ENCODE measurements around the gene AKR1A1.

AKR1A1 gene

GRCh38 chr1:45535988-45536766 is 14.4 kb upstream of the AKR1A1 start:
- TF ChIP-seq POLR2A (IDR thresholded peaks at IDR 0.05; ENCODE audit: low read depth, low read length) (no peak), TAF1 (IDR thresholded peaks at IDR 0.05; ENCODE audit: borderline replicate concordance, low read depth, low read length) (no peak), POLR2AphosphoS5 (IDR thresholded peaks at IDR 0.05; ENCODE audit: low read depth, low read length) (no peak)
- DNase-seq (ENCODE audit: insufficient read length): no peak
- FAIRE-seq: no peak

DNA sequence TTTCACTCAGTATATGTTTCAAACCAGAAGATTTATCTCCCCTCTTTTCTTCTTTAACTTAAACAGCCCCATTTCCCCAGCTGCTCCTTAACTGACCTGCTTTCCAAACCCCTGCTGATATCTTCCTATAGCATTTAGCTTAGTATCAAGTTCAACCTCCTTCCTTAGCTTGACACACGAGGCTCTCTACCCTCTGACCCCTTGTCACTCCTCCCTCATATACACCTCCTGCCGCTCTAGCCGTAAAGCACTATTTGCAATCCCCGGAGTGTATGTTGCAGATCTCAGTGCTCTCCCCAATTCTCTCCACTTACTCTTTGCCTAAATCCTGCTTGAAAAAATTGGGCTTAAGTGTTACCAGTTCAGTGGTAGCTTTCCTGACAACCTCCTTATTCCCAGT is 13.7 kb upstream of the AKR1A1 start:
- DNase-seq (ENCODE audit: insufficient read length): no peak
- no peak for TF ChIP-seq POLR2A (IDR thresholded peaks at IDR 0.05; ENCODE audit: low read depth, low read length)
- no peak for TF ChIP-seq POLR2AphosphoS5 (IDR thresholded peaks at IDR 0.05; ENCODE audit: low read depth, low read length)
- no peak for TF ChIP-seq TAF1 (IDR thresholded peaks at IDR 0.05; ENCODE audit: borderline replicate concordance, low read depth, low read length)
- FAIRE-seq: no peak

DNA sequence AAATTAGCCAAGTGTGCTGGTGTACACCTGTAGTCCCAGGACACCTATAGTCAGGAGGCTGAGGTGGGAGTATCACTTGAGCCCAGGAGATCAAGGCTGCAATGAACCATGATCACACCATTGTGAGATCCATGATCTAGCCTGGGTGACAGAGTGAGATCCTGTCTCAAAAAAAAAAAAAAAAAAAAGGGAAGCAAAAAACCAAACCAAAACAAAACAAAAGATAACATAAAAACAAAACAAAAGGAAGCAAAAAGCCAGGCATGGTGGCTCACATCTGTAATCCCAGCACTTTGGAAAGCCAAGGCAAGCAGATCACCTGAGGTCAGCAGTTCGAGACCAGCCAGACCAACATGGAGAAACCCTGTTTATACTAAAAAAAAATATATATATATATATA is 9.4 kb upstream of the AKR1A1 start:
- TF ChIP-seq POLR2AphosphoS5 (IDR thresholded peaks at IDR 0.05; ENCODE audit: low read depth, low read length): no peak
- TF ChIP-seq POLR2A (IDR thresholded peaks at IDR 0.05; ENCODE audit: low read depth, low read length): no peak
- no peak for TF ChIP-seq TAF1 (IDR thresholded peaks at IDR 0.05; ENCODE audit: borderline replicate concordance, low read depth, low read length)
- FAIRE-seq (no peak), DNase-seq (ENCODE audit: insufficient read length) (no peak)

GRCh38 chr1:45542591-45542990 is 8.0 kb upstream of the AKR1A1 start:
- no peak for FAIRE-seq
- TF ChIP-seq POLR2AphosphoS5 (IDR thresholded peaks at IDR 0.05; ENCODE audit: low read depth, low read length): no peak
- no peak for TF ChIP-seq POLR2A (IDR thresholded peaks at IDR 0.05; ENCODE audit: low read depth, low read length)
- TF ChIP-seq TAF1 (IDR thresholded peaks at IDR 0.05; ENCODE audit: borderline replicate concordance, low read depth, low read length): no peak
- DNase-seq (ENCODE audit: insufficient read length): no peak

DNA sequence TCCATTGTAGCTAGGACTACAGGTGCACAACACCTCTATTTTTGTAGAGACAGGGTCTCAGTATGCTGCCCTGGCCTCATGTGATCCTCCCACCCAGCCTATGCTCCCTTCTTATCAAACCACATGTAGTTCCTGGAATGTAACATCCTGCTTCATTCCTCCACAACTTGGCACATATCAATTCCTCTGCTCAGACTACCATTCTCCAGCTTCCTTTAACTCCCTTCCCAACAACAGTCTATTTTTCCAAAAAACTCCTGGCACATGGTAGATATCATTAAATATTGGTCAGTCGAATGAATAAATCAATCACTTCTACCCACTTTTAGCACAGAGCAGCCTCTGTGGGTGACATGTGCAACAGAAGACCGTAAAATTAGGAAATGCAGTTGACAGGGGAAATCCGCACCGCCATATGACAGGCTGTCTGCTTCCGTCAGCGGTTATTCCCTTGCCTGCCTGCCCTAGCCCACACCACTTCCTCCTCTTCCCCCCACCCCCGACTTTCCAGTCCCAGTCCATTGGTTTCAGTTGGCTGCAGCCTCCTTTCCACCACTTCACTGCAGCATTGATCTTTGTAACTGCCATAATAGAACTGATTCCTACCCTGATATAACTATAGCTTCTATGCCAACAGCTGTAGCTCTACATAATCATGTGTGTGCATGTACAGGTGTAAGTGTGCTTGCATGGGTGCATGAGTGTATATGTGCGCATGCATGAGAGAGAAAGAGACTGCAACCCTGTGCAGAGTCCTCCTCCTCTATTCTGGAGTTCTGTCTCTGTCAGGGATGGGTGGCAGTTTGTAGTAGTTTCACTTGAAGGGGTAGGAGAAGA is 6.8 kb upstream of the AKR1A1 start:
- DNase-seq (ENCODE audit: insufficient read length) (no peak), FAIRE-seq (peak; percentile 91)
- peak; percentile 48; the same call in 1 of the 2 replicates for TF ChIP-seq POLR2AphosphoS5 (IDR thresholded peaks at IDR 0.05; ENCODE audit: low read depth, low read length)
- peak; percentile 61; the same call in 1 of the 2 replicates for TF ChIP-seq POLR2A (IDR thresholded peaks at IDR 0.05; ENCODE audit: low read depth, low read length)
- no peak for TF ChIP-seq TAF1 (IDR thresholded peaks at IDR 0.05; ENCODE audit: borderline replicate concordance, low read depth, low read length)

GRCh38 chr1:45544530-45544929 is 6.1 kb upstream of the AKR1A1 start:
- FAIRE-seq (no peak), DNase-seq (ENCODE audit: insufficient read length) (no peak)
- TF ChIP-seq POLR2AphosphoS5 (IDR thresholded peaks at IDR 0.05; ENCODE audit: low read depth, low read length) (no peak), POLR2A (IDR thresholded peaks at IDR 0.05; ENCODE audit: low read depth, low read length) (no peak)

- FAIRE-seq: peak; percentile 88
- DNase-seq (ENCODE audit: insufficient read length): no peak
- TF ChIP-seq TAF1 (IDR thresholded peaks at IDR 0.05; ENCODE audit: borderline replicate concordance, low read depth, low read length): no peak
- no peak; the same call in none of the 2 replicates for TF ChIP-seq POLR2A (IDR thresholded peaks at IDR 0.05; ENCODE audit: low read depth, low read length)
- TF ChIP-seq POLR2AphosphoS5 (IDR thresholded peaks at IDR 0.05; ENCODE audit: low read depth, low read length): no peak
Measured at GRCh38 chr1:45545019-45545493, 5.6 kb upstream of the AKR1A1 start.

GRCh38 chr1:45545553-45546310 is 4.9 kb upstream of the AKR1A1 start:
- TF ChIP-seq POLR2A (IDR thresholded peaks at IDR 0.05; ENCODE audit: low read depth, low read length) (no peak), POLR2AphosphoS5 (IDR thresholded peaks at IDR 0.05; ENCODE audit: low read depth, low read length) (no peak), TAF1 (IDR thresholded peaks at IDR 0.05; ENCODE audit: borderline replicate concordance, low read depth, low read length) (no peak)
- FAIRE-seq (peak; percentile 51), DNase-seq (ENCODE audit: insufficient read length) (no peak)

DNA sequence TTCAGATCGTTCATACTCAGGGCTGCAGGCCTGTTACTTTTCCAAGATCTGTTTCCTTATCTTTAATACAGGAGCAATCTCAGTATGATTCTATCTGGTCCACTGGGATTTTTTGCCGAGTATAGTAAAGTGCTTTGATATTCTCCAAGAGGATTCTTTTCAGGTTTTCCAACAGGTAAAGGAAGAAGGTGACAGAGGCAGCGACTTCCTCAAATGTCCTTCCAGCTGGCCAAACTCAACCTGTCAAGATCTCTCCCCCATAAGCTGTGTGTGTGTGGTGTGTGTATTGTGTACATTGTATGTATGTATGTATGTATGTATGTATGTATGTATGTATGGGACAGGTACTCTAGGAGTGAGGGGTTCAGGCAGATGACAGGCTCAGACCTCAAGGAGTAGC is 1.1 kb downstream of the AKR1A1 start:
- no peak for FAIRE-seq
- DNase-seq (ENCODE audit: insufficient read length): no peak
- TF ChIP-seq POLR2A (IDR thresholded peaks at IDR 0.05; ENCODE audit: low read depth, low read length): no peak
- no peak for TF ChIP-seq TAF1 (IDR thresholded peaks at IDR 0.05; ENCODE audit: borderline replicate concordance, low read depth, low read length)
- no peak for TF ChIP-seq POLR2AphosphoS5 (IDR thresholded peaks at IDR 0.05; ENCODE audit: low read depth, low read length)

DNA sequence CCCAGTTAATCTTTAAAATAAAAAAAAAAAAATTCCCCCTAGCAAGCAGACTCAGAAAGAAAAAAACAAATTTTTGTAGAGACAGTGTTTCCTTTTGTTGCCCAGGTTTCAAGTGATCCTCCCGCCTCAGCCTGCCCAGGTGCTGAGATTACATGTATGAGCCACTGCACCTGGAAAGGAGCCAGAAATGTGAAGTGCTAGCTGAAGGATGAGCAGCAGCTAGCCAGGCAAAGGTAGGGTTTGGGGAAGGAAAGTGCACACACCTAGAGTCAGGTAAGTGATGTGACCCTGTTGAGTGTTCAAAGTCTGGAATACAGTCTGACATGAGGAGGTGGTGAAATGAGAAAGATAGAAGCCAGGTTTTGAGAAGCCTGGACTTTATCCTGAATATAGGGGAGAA is 1.7 kb downstream of the AKR1A1 start:
- FAIRE-seq (no peak), DNase-seq (ENCODE audit: insufficient read length) (no peak)
- no peak for TF ChIP-seq POLR2A (IDR thresholded peaks at IDR 0.05; ENCODE audit: low read depth, low read length)
- TF ChIP-seq TAF1 (IDR thresholded peaks at IDR 0.05; ENCODE audit: borderline replicate concordance, low read depth, low read length): no peak
- TF ChIP-seq POLR2AphosphoS5 (IDR thresholded peaks at IDR 0.05; ENCODE audit: low read depth, low read length): no peak

DNA sequence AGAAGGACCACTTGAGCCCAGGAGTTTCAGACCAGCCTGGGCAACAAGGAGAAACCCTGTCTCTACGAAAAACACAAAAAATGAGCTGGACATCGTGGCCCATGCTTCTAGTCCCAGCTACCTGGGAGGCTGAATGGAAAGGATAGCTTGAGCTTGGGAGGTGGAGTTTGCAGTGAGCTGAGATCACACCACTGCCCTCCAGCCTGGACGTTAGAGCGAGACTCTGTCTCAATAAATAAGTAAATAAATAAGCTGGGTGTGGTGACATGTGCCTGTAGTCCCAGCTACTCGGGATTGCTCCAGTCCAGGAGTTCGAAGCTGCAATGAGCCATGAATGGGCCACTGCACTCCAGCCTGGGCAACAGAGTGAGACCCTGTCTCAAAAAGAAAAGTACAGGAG is 3.6 kb downstream of the AKR1A1 start:
- TF ChIP-seq POLR2A (IDR thresholded peaks at IDR 0.05; ENCODE audit: low read depth, low read length) (no peak), POLR2AphosphoS5 (IDR thresholded peaks at IDR 0.05; ENCODE audit: low read depth, low read length) (no peak), TAF1 (IDR thresholded peaks at IDR 0.05; ENCODE audit: borderline replicate concordance, low read depth, low read length) (no peak)
- no peak for DNase-seq (ENCODE audit: insufficient read length)
- no peak for FAIRE-seq
